ENCODE measurements around the gene SLC36A2. TPM values are rescaled to one million over a fixed set of nuclear protein-coding genes. Genes with fewer than 3 reads are reported as not detected.
A peak's percentile ranks its signal among the peaks of the same experiment; 100 is the strongest.

The SLC36A2 gene
- total RNA-seq, 1 donor = not detected

GRCh38 chr5:151345187-151345807, 2.1 kb downstream of the SLC36A2 start:
- no peaks in the 10 kb centered on the region for H3K36me3 ChIP-seq (ENCODE audit: insufficient read depth, low read length)
- H3K9me3 ChIP-seq (ENCODE audit: low read depth, low read length) = no peaks in the 10 kb centered on the region
- H3K27me3 ChIP-seq (ENCODE audit: insufficient read depth, low read length) = peaks cover 32% of the 10 kb centered on the region
- peak overlapping the region; percentile 24 for H3K4me2 ChIP-seq (ENCODE audit: insufficient read depth, low read length)
- no peak overlapping the region for H2AFZ ChIP-seq (ENCODE audit: low read length)
- H3K79me2 ChIP-seq (ENCODE audit: insufficient read depth, low read length) = no peaks in the 10 kb centered on the region
- TF ChIP-seq CTCF (IDR thresholded peaks at IDR 0.05; ENCODE audit: extremely low read depth, low read depth, low read length) = no peak
- no peak overlapping the region for H3K4me3 ChIP-seq (ENCODE audit: insufficient read depth, low read length)
- H3K4me1 ChIP-seq (ENCODE audit: insufficient read depth, low read length) = peaks cover 9% of the 10 kb centered on the region
- no peaks in the 10 kb centered on the region for H4K20me1 ChIP-seq (ENCODE audit: insufficient read depth, low read length)
- no peak for DNase-seq (ENCODE audit: insufficient read length, low spot score, missing footprints)
- H3K27ac ChIP-seq (ENCODE audit: low read depth, low read length) = no peak overlapping the region

DNA sequence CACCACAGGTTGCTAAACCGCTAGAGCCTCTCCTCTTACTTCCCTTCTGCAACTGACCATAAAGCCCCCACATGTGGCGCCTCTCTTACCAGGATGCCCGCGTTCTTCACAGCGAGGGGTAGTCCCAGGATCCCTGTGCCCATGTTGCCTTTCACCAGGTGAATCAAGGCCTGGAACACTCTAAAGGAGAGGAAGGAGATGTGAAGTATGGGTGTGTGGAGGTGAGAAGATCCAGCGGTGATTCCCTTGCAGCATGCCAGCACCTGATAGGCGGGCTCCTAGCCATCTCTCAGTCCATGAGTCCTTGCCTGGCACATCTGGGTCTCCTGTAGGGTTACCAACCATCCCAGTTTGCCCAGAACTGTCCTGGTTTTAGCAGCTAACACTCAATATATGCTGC, 3.3 kb downstream of the SLC36A2 start:
- peak; percentile 67 for DNase-seq (ENCODE audit: insufficient read length, low spot score, missing footprints)
- no peak for TF ChIP-seq CTCF (IDR thresholded peaks at IDR 0.05; ENCODE audit: extremely low read depth, low read depth, low read length)

DNA sequence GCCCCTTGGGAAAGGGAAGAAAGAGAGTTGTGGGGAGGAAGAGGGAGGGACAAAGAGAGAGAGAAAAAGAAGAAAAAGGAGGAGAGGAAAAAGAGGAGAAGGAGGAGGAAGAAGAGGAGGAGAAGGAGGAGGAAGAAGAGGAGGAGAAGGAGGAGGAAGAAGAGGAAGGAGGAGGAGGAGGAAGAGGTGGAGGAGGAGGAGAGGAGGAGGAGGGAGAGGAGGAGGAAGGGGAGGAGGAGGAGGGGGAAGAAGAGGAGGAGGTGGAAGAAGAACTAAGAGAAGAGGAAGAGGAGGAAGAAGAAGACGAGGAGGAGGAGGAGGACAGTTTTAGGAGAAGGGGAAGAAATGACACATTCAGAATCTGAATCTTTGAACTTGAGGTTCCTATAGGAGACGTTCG, 7.4 kb downstream of the SLC36A2 start:
- no peaks in the 10 kb centered on the region for H3K4me1 ChIP-seq (ENCODE audit: insufficient read depth, low read length)
- DNase-seq (ENCODE audit: insufficient read length, low spot score, missing footprints) = no peak
- H3K79me2 ChIP-seq (ENCODE audit: insufficient read depth, low read length) = no peaks in the 10 kb centered on the region
- no peak overlapping the region for H2AFZ ChIP-seq (ENCODE audit: low read length)
- no peak for TF ChIP-seq CTCF (IDR thresholded peaks at IDR 0.05; ENCODE audit: extremely low read depth, low read depth, low read length)
- no peaks in the 10 kb centered on the region for H4K20me1 ChIP-seq (ENCODE audit: insufficient read depth, low read length)
- H3K4me2 ChIP-seq (ENCODE audit: insufficient read depth, low read length) = no peak overlapping the region
- H3K36me3 ChIP-seq (ENCODE audit: insufficient read depth, low read length) = no peaks in the 10 kb centered on the region
- peaks cover 17% of the 10 kb centered on the region for H3K27me3 ChIP-seq (ENCODE audit: insufficient read depth, low read length)
- no peak overlapping the region for H3K27ac ChIP-seq (ENCODE audit: low read depth, low read length)
- no peaks in the 10 kb centered on the region for H3K9me3 ChIP-seq (ENCODE audit: low read depth, low read length)
- no peak overlapping the region for H3K4me3 ChIP-seq (ENCODE audit: insufficient read depth, low read length)

More for the DNA sequence above, 3.3 kb downstream of the SLC36A2 start:
- no peaks in the 10 kb centered on the region for H3K36me3 ChIP-seq (ENCODE audit: insufficient read depth, low read length)
- no peak overlapping the region for H2AFZ ChIP-seq (ENCODE audit: low read length)
- no peaks in the 10 kb centered on the region for H3K9me3 ChIP-seq (ENCODE audit: low read depth, low read length)
- H3K27ac ChIP-seq (ENCODE audit: low read depth, low read length) = no peak overlapping the region
- H3K4me2 ChIP-seq (ENCODE audit: insufficient read depth, low read length) = no peak overlapping the region
- H3K27me3 ChIP-seq (ENCODE audit: insufficient read depth, low read length) = peaks cover 32% of the 10 kb centered on the region
- H3K4me1 ChIP-seq (ENCODE audit: insufficient read depth, low read length) = peaks cover 9% of the 10 kb centered on the region
- no peaks in the 10 kb centered on the region for H3K79me2 ChIP-seq (ENCODE audit: insufficient read depth, low read length)
- H3K4me3 ChIP-seq (ENCODE audit: insufficient read depth, low read length) = no peak overlapping the region
- H4K20me1 ChIP-seq (ENCODE audit: insufficient read depth, low read length) = no peaks in the 10 kb centered on the region

- Histone ChIP-seq H3K9me3 (ENCODE audit: low read depth, low read length) (no peaks in the 10 kb centered on the region), H3K4me2 (ENCODE audit: insufficient read depth, low read length) (no peak overlapping the region), H2AFZ (ENCODE audit: low read length) (no peak overlapping the region), H4K20me1 (ENCODE audit: insufficient read depth, low read length) (no peaks in the 10 kb centered on the region), H3K79me2 (ENCODE audit: insufficient read depth, low read length) (no peaks in the 10 kb centered on the region), H3K4me1 (ENCODE audit: insufficient read depth, low read length) (no peaks in the 10 kb centered on the region), H3K27me3 (ENCODE audit: insufficient read depth, low read length) (peaks cover 8% of the 10 kb centered on the region), H3K36me3 (ENCODE audit: insufficient read depth, low read length) (no peaks in the 10 kb centered on the region), H3K4me3 (ENCODE audit: insufficient read depth, low read length) (no peak overlapping the region), H3K27ac (ENCODE audit: low read depth, low read length) (no peak overlapping the region)
- no peak for TF ChIP-seq CTCF (IDR thresholded peaks at IDR 0.05; ENCODE audit: extremely low read depth, low read depth, low read length)
- DNase-seq (ENCODE audit: insufficient read length, low spot score, missing footprints) = no peak
These were observed 8.6 kb downstream of the SLC36A2 start for GRCh38 chr5:151338734-151339133.
